K562 (cell line): ENCODE results near the gene CRELD2. TPM values are rescaled to one million over a fixed set of nuclear protein-coding genes. Genes with fewer than 3 reads are reported as not detected.
A peak's percentile ranks its signal among the peaks of the same experiment; 100 is the strongest.

ENCODE experiments used
- ATAC-seq: fragments of 200-7000 bp; cut with Tn5 transposase; 3 replicates; pipeline ENCODE4 v1.9.1; 2020; ENCODE audit warnings: moderate library complexity
- BruUV-seq: library from RNA; stranded (reverse); fragments of 400-500 nt; replicated peaks from 2 replicates; lab custom pipeline; 2021; lab: Mats Ljungman, UMichigan
- CTCF ChIA-PET: fragments of 300-600 bp; formaldehyde crosslinking; extraction: SDS; loops from one replicate; lab custom pipeline; 2021; ENCODE audit warnings: low intra/inter-chr PET ratio; lab: Yijun Ruan, JAX
- POLR2A ChIA-PET: fragments of 300-600, 350-650 bp; sonication (Branson Sonifier 250); formaldehyde crosslinking; extraction: SDS; loops from one replicate; lab custom pipeline; 2021; ENCODE audit warnings: antibody characterized with exemption, inconsistent platforms; lab: Yijun Ruan, JAX
- DNase-seq, 4 experiments: peaks; one replicate each; pipeline versions ENCODE4 v3.0.0 to v3.0.0-alpha.2; 2011 to 2018; ENCODE audit warnings: low spot score in 3 of 4, mixed read lengths in 3 of 4; ENCODE audit errors: extremely low read depth in 1 of 4
- FAIRE-seq: peaks from 2 replicates; lab custom pipeline; 2011; peaks lifted over from hg19 to GRCh38; lab: Jason Lieb, UNC
- H2AFZ ChIP-seq: 2 replicates; pipeline ENCODE4 v1.6.0; 2011; ENCODE audit warnings: low read depth, low read length, control low read depth, inconsistent platforms
- H3K27ac ChIP-seq: fragments of 200-600 bp; 3 replicates; pipeline ENCODE4 v1.8.0; 2011; ENCODE audit warnings: low read depth, mild to moderate bottlenecking, control low read depth, inconsistent platforms, low read length, moderate library complexity, mixed read lengths; ENCODE audit errors: extremely low read depth
- H3K27me3 ChIP-seq, 2 experiments: fragments of 300-600 bp in 1 of 2; 2 replicates in 1 of 2; 3 replicates in 1 of 2; pipeline versions ENCODE4 v1.6.0 to v1.8.0; 2011; ENCODE audit warnings: inconsistent platforms in 2 of 2, low read length in 2 of 2, mild to moderate bottlenecking in 1 of 2, mixed read lengths in 1 of 2, moderate library complexity in 1 of 2; ENCODE audit not compliant: control insufficient read depth in 2 of 2, insufficient read depth in 2 of 2
- H3K36me3 ChIP-seq: fragments of 300-600 bp; 3 replicates; pipeline ENCODE4 v1.8.0; 2011; ENCODE audit warnings: mild to moderate bottlenecking, low read length, inconsistent platforms; ENCODE audit not compliant: control insufficient read depth, insufficient read depth
- H3K4me1 ChIP-seq, 2 experiments: fragments of 200-600 bp in 1 of 2; replicated peaks in 1 of 2; 2 replicates in 1 of 2; 3 replicates in 1 of 2; pipeline versions ENCODE4 v1.5.1 to v1.8.0; 2011; ENCODE audit warnings: inconsistent platforms in 2 of 2, low read length in 2 of 2, mild to moderate bottlenecking in 1 of 2, mixed read lengths in 1 of 2, moderate library complexity in 1 of 2; ENCODE audit not compliant: control insufficient read depth in 2 of 2, insufficient read depth in 2 of 2
- H3K4me2 ChIP-seq: 2 replicates; pipeline ENCODE4 v1.6.1; 2011; ENCODE audit warnings: low read length, control low read depth, inconsistent platforms, mixed read lengths; ENCODE audit not compliant: insufficient read depth
- H3K4me3 ChIP-seq: fragments of 200-600 bp; sonication (generic), shearing (Covaris generic); 2 replicates; pipeline ENCODE4 v1.5.1; 2016; ENCODE audit warnings: control low read depth, inconsistent platforms
- H3K79me2 ChIP-seq: fragments of 200-600 bp; 3 replicates; pipeline ENCODE4 v1.8.0; 2011; ENCODE audit warnings: low read length, inconsistent platforms; ENCODE audit not compliant: control insufficient read depth, insufficient read depth
- H3K9ac ChIP-seq, 2 experiments: 2 replicates each; pipeline versions ENCODE4 v1.6.0 to v1.6.1; 2011; ENCODE audit warnings: low read depth in 2 of 2, low read length in 2 of 2, control low read depth in 1 of 2, inconsistent platforms in 1 of 2, mild to moderate bottlenecking in 1 of 2, mixed read lengths in 1 of 2; ENCODE audit not compliant: insufficient read depth in 1 of 2
- H3K9me1 ChIP-seq: one replicate; pipeline ENCODE4 v1.6.0; 2011; ENCODE audit warnings: inconsistent platforms, mild to moderate bottlenecking, low read length, moderate library complexity; ENCODE audit not compliant: control insufficient read depth, insufficient read depth
- H3K9me3 ChIP-seq: replicated peaks from 2 replicates; pipeline ENCODE4 v1.5.1; 2011; ENCODE audit warnings: low read depth, low read length, inconsistent platforms; ENCODE audit not compliant: control insufficient read depth, insufficient read depth
- H4K20me1 ChIP-seq: replicated peaks from 2 replicates; pipeline ENCODE4 v1.6.1; 2011; ENCODE audit warnings: low read length, inconsistent platforms, mixed read lengths; ENCODE audit not compliant: control insufficient read depth, insufficient read depth
- CBFA2T3 ChIP-seq: fragments of 450-650 bp; IDR thresholded peaks from 2 replicates; pipeline ENCODE4 v1.6.1; 2017
- NCOA2 ChIP-seq, 2 experiments: fragments of 450-650 bp; IDR thresholded peaks; 2 replicates each; pipeline ENCODE4 v1.6.1; 2018; ENCODE audit warnings: mild to moderate bottlenecking in 2 of 2, moderate library complexity in 1 of 2; ENCODE audit not compliant: partially characterized antibody in 2 of 2
- POLR2G ChIP-seq: fragments of 200-400 bp; formaldehyde crosslinking; IDR thresholded peaks from 2 replicates; pipeline ENCODE4 v1.6.1; 2017; ENCODE audit warnings: low read depth, mild to moderate bottlenecking, antibody characterized with exemption, low read length, moderate library complexity
- SAFB ChIP-seq: fragments of 200-400 bp; formaldehyde crosslinking; IDR thresholded peaks from 2 replicates; pipeline ENCODE4 v1.6.1; 2017; ENCODE audit warnings: low read depth, low read length, borderline replicate concordance
- SMARCA4 ChIP-seq: fragments of 450-650 bp; IDR thresholded peaks from 2 replicates; pipeline ENCODE4 v1.6.1; 2016
- WGBS: fragments of 100-300 bp; shearing (Covaris generic); methylation state at CpG from one replicate; pipeline ENCODE4 v1.1.6; 2016; ENCODE audit warnings: low coverage, mixed read lengths; ENCODE audit not compliant: insufficient coverage; ENCODE audit errors: missing lambda C conversion rate; 5-methylcytosine and 5-hydroxymethylcytosine counted together
- in situ Hi-C: fragments of 300-500 bp; cut with MboI; formaldehyde crosslinking; loops from 4 replicates; pipeline ENCODE4 v1.15.0; 2018; ENCODE audit warnings: inconsistent platforms, mixed read lengths
- intact Hi-C: fragments of 100-400 bp; cut with micrococcal nuclease; formaldehyde crosslinking; loops from 2 replicates; pipeline ENCODE4 v1.14.2; 2022
- polyA plus RNA-seq, 8 experiments: library from polyadenylated mRNA; depleted of rRNA in 4 of 8; stranded (reverse) in 5 of 8; unstranded in 3 of 8; fragments of >200 nt; fragmentation: Nextera tagmentation in 2 of 8; fragmentation: Illumina TruSeq in 1 of 8; extraction: Ambion mirVana in 2 of 8; extraction: Trizol in 1 of 8; gene quantifications; 2 replicates each; pipeline versions ENCODE4 v1.2.1 to v1.2.3, GENCODE V29; 2011 to 2014; ENCODE audit warnings: inconsistent platforms in 1 of 8, missing spikeins in 1 of 8
- total RNA-seq, 7 experiments: library from RNA; depleted of rRNA in 6 of 7; stranded (reverse); fragments of >200 nt in 6 of 7; fragmentation: Illumina TruSeq in 2 of 7; extraction: Trizol in 2 of 7; gene quantifications; 2 replicates each; pipeline versions ENCODE4 v1.2.1 to v1.2.3, GENCODE V29; 2011 to 2021; ENCODE audit warnings: low replicate concordance in 1 of 7

CRELD2 gene
- total and polyA plus RNA-seq, 9 of the 15 experiments (the other 6 are each of a cell fraction or from before 2014, with no cell fraction given), result 0.96 to 25.3 (median 8.8) TPM

GRCh38 chr22:49884075-49884474, 34.4 kb upstream of the CRELD2 start:
- Histone ChIP-seq H3K4me1 (peaks cover 0 to 4% of the 10 kb centered on the region in 2 experiments; a peak in 1 of 5 replicates), H3K4me2 (no peak overlapping the region), H3K79me2 (peaks cover 26% of the 10 kb centered on the region), H4K20me1 (no peaks in the 10 kb centered on the region), H3K9me3 (peaks cover 3% of the 10 kb centered on the region), H2AFZ (no peak overlapping the region), H3K9ac (no peak overlapping the region), H3K27ac (no peak overlapping the region), H3K27me3 (no peaks in the 10 kb centered on the region), H3K9me1 (no peaks in the 10 kb centered on the region), H3K36me3 (peaks cover 51% of the 10 kb centered on the region; the same call in 2 of the 3 replicates), H3K4me3 (no peak overlapping the region)
- intact Hi-C loops, result no loop called here
- ATAC-seq (no peak), DNase-seq (no peak), FAIRE-seq (no peak)
- POLR2A ChIA-PET, result interaction anchor here (0.6 kb wide), 1 partner anchor 59 kb away, joined by 3 read pairs; no protein-coding TSS in a partner anchor
- CTCF ChIA-PET, result no interaction called here
- no TSS peak for BruUV-seq
- TF ChIP-seq CBFA2T3, result no peak
- no peak for TF ChIP-seq SMARCA4
- TF ChIP-seq SAFB, result no peak
- no peak for TF ChIP-seq NCOA2 (IDR thresholded peaks at IDR 0.05; ENCODE audit: partially characterized antibody in 2 of 2)
- 0 out of 2 replicates have a peak, but pooled peaks have one; percentile 5 for TF ChIP-seq POLR2G
- in situ Hi-C loops, result no loop called here
- WGBS, result 89% methylated on average over 6 of the region's 20 CpGs
